HG02973 (cell line): ENCODE results near the gene SIGMAR1.
A peak's percentile ranks its signal among the peaks of the same experiment; 100 is the strongest.

ENCODE experiments used
- ATAC-seq: cut with Tn5 transposase; IDR thresholded peaks from one replicate; pipeline ENCODE4 v1.9.1; 2021; ENCODE audit warnings: moderate library complexity; ENCODE audit not compliant: unreplicated experiment

Gene SIGMAR1

GRCh38 chr9:34633166-34633565 is 4.4 kb downstream of the SIGMAR1 start:
- ATAC-seq, result no peak

- no peak for ATAC-seq
Measured at GRCh38 chr9:34630402-34631154, 7.0 kb downstream of the SIGMAR1 start.

GRCh38 chr9:34629491-34629808 is 8.1 kb downstream of the SIGMAR1 start:
- no peak for ATAC-seq

GRCh38 chr9:34628656-34629490 is 8.7 kb downstream of the SIGMAR1 start, which contains the start of gene ARID3C:
ARID3C (minus strand) TSS chr9:34629066; CDS start chr9:34628014, 1,052 bp downstream.
- no peak for ATAC-seq

GRCh38 chr9:34627716-34628655 is 9.6 kb downstream of the SIGMAR1 start:
- ATAC-seq, result no peak

GRCh38 chr9:34625186-34625486 is 12.5 kb downstream of the SIGMAR1 start:
- ATAC-seq, result no peak

- ATAC-seq, result no peak
Measured at GRCh38 chr9:34624475-34625185, 13.0 kb downstream of the SIGMAR1 start.

- ATAC-seq, result no peak
Measured at GRCh38 chr9:34623374-34624235, 14.0 kb downstream of the SIGMAR1 start.

- peak; percentile 96 for ATAC-seq
Measured at GRCh38 chr9:34620061-34620994, 17.3 kb downstream of the SIGMAR1 start, which contains the start of gene DCTN3. DCTN3 (minus strand) TSS chr9:34620495; CDS start chr9:34620464, 31 bp downstream.

- no peak for ATAC-seq
Measured at GRCh38 chr9:34615132-34615531, 22.5 kb downstream of the SIGMAR1 start.

GRCh38 chr9:34612788-34613390 is 24.7 kb downstream of the SIGMAR1 start:
- no peak for ATAC-seq

GRCh38 chr9:34611811-34612787 is 25.5 kb downstream of the SIGMAR1 start, which contains the start of gene RPP25L:
RPP25L (minus strand) TSS chr9:34612097; CDS start chr9:34611296, 801 bp downstream.
- ATAC-seq, result peak; percentile 83

GRCh38 chr9:34611251-34611810 is 26.3 kb downstream of the SIGMAR1 start:
- ATAC-seq, result no peak

GRCh38 chr9:34610434-34611206 is 27.0 kb downstream of the SIGMAR1 start:
- ATAC-seq, result no peak

GRCh38 chr9:34607331-34607730 is 30.3 kb downstream of the SIGMAR1 start:
- ATAC-seq, result no peak

GRCh38 chr9:34606905-34607304 is 30.7 kb downstream of the SIGMAR1 start:
- ATAC-seq, result no peak
